RWPE2 (cell line): ENCODE measurements around the gene LAMA5.
A peak's percentile ranks its signal among the peaks of the same experiment; 100 is the strongest.

Experiments
- ATAC-seq: fragments of 200-7000 bp; cut with Tn5 transposase; 3 replicates; pipeline ENCODE4 v1.9.1; 2021; ENCODE audit warnings: low read depth
- DNase-seq: peaks from one replicate; pipeline ENCODE4 v3.0.0-alpha.2; 2020; ENCODE audit warnings: low spot score
- H3K27ac ChIP-seq: fragments of 450-650 bp; 2 replicates; pipeline ENCODE4 v1.5.1; 2017; ENCODE audit warnings: mild to moderate bottlenecking; ENCODE audit not compliant: poor library complexity, severe bottlenecking
- H3K27me3 ChIP-seq: fragments of 250-450 bp; sonication (Bioruptor Pico); 2 replicates; pipeline ENCODE4 v1.5.1; 2021; ENCODE audit warnings: mild to moderate bottlenecking, moderate library complexity; ENCODE audit not compliant: insufficient read depth, poor library complexity, severe bottlenecking
- H3K36me3 ChIP-seq: fragments of 250-450 bp; sonication (Bioruptor Pico); 2 replicates; pipeline ENCODE4 v1.5.1; 2020; ENCODE audit warnings: low read depth, mild to moderate bottlenecking, moderate library complexity
- H3K4me1 ChIP-seq: fragments of 250-450 bp; sonication (Bioruptor Pico); 2 replicates; pipeline ENCODE4 v1.5.1; 2021; ENCODE audit warnings: mild to moderate bottlenecking, moderate library complexity; ENCODE audit not compliant: insufficient read depth, poor library complexity, severe bottlenecking
- H3K4me3 ChIP-seq: fragments of 250-450 bp; sonication (Bioruptor Pico); 2 replicates; pipeline ENCODE4 v1.5.1; 2021; ENCODE audit warnings: mild to moderate bottlenecking, moderate library complexity; ENCODE audit not compliant: severe bottlenecking
- H3K9me3 ChIP-seq: fragments of 250-450 bp; sonication (Bioruptor Pico); 2 replicates; pipeline ENCODE4 v1.5.1; 2021; ENCODE audit warnings: mild to moderate bottlenecking, moderate library complexity; ENCODE audit not compliant: severe bottlenecking
- CTCF ChIP-seq: fragments of 450-650 bp; IDR thresholded peaks from one replicate; pipeline ENCODE4 v1.5.1; 2017; ENCODE audit warnings: mild to moderate bottlenecking, moderate library complexity; ENCODE audit not compliant: poor library complexity, severe bottlenecking

The LAMA5 gene

GRCh38 chr20:62409086-62409853, 42.2 kb upstream of the LAMA5 start:
- Histone ChIP-seq H3K4me3 (no peak overlapping the region), H3K36me3 (no peaks in the 10 kb centered on the region), H3K4me1 (no peaks in the 10 kb centered on the region), H3K27ac (no peak overlapping the region), H3K27me3 (no peaks in the 10 kb centered on the region), H3K9me3 (no peaks in the 10 kb centered on the region)
- no peak for TF ChIP-seq CTCF
- DNase-seq = no peak
- ATAC-seq = no peak

GRCh38 chr20:62408640-62409039, 41.5 kb upstream of the LAMA5 start:
- Histone ChIP-seq H3K4me1 (no peaks in the 10 kb centered on the region), H3K9me3 (no peaks in the 10 kb centered on the region), H3K36me3 (no peaks in the 10 kb centered on the region), H3K4me3 (no peak overlapping the region), H3K27ac (no peak overlapping the region), H3K27me3 (no peaks in the 10 kb centered on the region)
- DNase-seq (no peak), ATAC-seq (no peak)
- no peak for TF ChIP-seq CTCF

GRCh38 chr20:62408055-62408454, 40.9 kb upstream of the LAMA5 start:
- H3K4me3 ChIP-seq = no peak overlapping the region
- H3K4me1 ChIP-seq = no peaks in the 10 kb centered on the region
- no peaks in the 10 kb centered on the region for H3K9me3 ChIP-seq
- peak; percentile 85 for DNase-seq
- ATAC-seq = no peak
- no peak overlapping the region for H3K27ac ChIP-seq
- no peaks in the 10 kb centered on the region for H3K36me3 ChIP-seq
- TF ChIP-seq CTCF = no peak
- H3K27me3 ChIP-seq = no peaks in the 10 kb centered on the region

GRCh38 chr20:62407221-62407992, 40.3 kb upstream of the LAMA5 start, which contains the start of gene CABLES2:
Gene CABLES2, minus strand, starts transcription at chr20:62407285. Its CDS starts 9 bp downstream, at chr20:62407276.
- TF ChIP-seq CTCF = peak; percentile 41
- H3K27me3 ChIP-seq = no peaks in the 10 kb centered on the region
- peak within 1 kb of the TSS; percentile 97 for H3K4me3 ChIP-seq
- H3K9me3 ChIP-seq = no peaks in the 10 kb centered on the region
- H3K27ac ChIP-seq = peak within 1 kb of the TSS; percentile 49
- no peaks in the 10 kb centered on the region for H3K36me3 ChIP-seq
- DNase-seq (peak; percentile 89), ATAC-seq (peak; percentile 84)
- no peaks in the 10 kb centered on the region for H3K4me1 ChIP-seq
